Measurements from ENCODE around the gene CHAT.

The CHAT gene

DNA sequence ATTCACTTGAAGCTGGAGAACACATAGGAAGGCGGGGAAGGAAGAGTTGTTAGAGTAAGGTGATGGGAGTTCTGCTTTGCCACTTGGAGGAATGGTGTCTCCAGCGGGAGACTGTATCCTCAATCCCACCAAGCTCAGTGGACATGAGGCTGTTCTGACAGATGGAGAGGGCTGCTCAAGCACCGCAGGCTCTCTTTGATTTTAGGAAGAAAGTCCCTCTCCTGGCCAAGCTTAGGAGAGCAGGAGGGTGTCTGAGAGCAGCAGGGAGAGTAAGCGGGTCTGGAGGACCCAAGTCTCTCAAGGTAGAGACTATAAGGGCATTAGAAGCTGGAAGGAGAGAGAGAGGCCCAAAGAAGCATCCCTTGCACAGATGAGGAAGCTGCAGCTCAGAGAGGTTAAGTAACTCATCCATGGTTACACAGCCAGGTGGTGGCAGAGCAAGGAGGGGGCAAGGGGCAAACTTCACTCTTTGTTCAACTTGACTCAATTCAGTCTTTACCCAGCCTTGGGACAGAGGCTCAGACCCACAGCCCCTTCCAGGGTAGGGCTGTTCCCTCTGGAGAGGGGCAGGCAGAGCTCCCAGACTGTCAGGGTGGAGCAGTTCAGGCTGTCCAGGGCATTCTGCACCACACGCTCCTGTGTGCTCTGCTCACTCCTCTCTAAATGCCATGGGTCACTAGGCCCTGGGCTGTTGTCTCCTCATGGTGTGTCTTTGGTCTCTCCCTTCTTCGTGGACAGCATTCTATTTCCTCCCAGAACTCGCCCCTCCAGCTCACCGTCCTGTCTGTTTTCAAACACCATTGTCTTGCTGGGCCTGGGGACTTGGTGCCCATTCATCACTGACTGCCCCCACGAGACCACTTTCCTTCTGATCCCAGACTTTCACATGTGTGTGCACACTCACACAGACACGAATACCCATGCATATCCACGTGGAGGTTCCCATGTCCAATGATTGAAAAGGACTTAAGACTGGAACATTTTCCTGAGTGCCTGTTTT, 8.9 kb downstream of the CHAT start:
- Histone ChIP-seq H4K20me1 (ENCODE audit: control insufficient read depth, insufficient read depth, low read depth, low read length) (no peaks in the 10 kb centered on the region), H3K4me2 (ENCODE audit: low read length) (no peak overlapping the region), H3K79me2 (ENCODE audit: control insufficient read depth, low read length) (no peaks in the 10 kb centered on the region), H3K36me3 (ENCODE audit: control insufficient read depth, low read length) (no peaks in the 10 kb centered on the region), H3K9me2 (replicated peaks; ENCODE audit: control insufficient read depth, low read length) (no peaks in the 10 kb centered on the region), H3K4me3 (ENCODE audit: low read length) (no peak overlapping the region), H3K4me1 (ENCODE audit: control insufficient read depth, low read length) (no peaks in the 10 kb centered on the region), H3K27ac (ENCODE audit: low read depth, low read length) (no peak overlapping the region), H3F3A (ENCODE audit: control insufficient read depth, insufficient read depth) (no peaks in the 10 kb centered on the region), H3K27me3 (ENCODE audit: control insufficient read depth, low read length) (no peaks in the 10 kb centered on the region), H3K9me3 (ENCODE audit: control insufficient read depth, insufficient read depth, low read length) (no peaks in the 10 kb centered on the region)
- TF ChIP-seq CTCF (IDR thresholded peaks at IDR 0.05; ENCODE audit: low read depth, low read length, poor library complexity, severe bottlenecking) (no peak), EZH2phosphoT487 (IDR thresholded peaks at IDR 0.05; ENCODE audit: borderline replicate concordance, low read length) (no peak)

GRCh38 chr10:49624629-49625028, 10.8 kb downstream of the CHAT start:
- Histone ChIP-seq H3K9me3 (ENCODE audit: control insufficient read depth, insufficient read depth, low read length) (no peaks in the 10 kb centered on the region), H3F3A (ENCODE audit: control insufficient read depth, insufficient read depth) (no peaks in the 10 kb centered on the region), H3K4me3 (ENCODE audit: low read length) (no peak overlapping the region), H3K27me3 (ENCODE audit: control insufficient read depth, low read length) (no peaks in the 10 kb centered on the region), H3K4me2 (ENCODE audit: low read length) (no peak overlapping the region), H3K36me3 (ENCODE audit: control insufficient read depth, low read length) (no peaks in the 10 kb centered on the region), H3K9me2 (replicated peaks; ENCODE audit: control insufficient read depth, low read length) (no peaks in the 10 kb centered on the region), H3K4me1 (ENCODE audit: control insufficient read depth, low read length) (no peaks in the 10 kb centered on the region), H3K79me2 (ENCODE audit: control insufficient read depth, low read length) (no peaks in the 10 kb centered on the region), H4K20me1 (ENCODE audit: control insufficient read depth, insufficient read depth, low read depth, low read length) (no peaks in the 10 kb centered on the region), H3K27ac (ENCODE audit: low read depth, low read length) (no peak overlapping the region)
- TF ChIP-seq CTCF (IDR thresholded peaks at IDR 0.05; ENCODE audit: low read depth, low read length, poor library complexity, severe bottlenecking) = no peak
- no peak for TF ChIP-seq EZH2phosphoT487 (IDR thresholded peaks at IDR 0.05; ENCODE audit: borderline replicate concordance, low read length)

- Histone ChIP-seq H3K79me2 (ENCODE audit: control insufficient read depth, low read length) (no peaks in the 10 kb centered on the region), H3K9me3 (ENCODE audit: control insufficient read depth, insufficient read depth, low read length) (no peaks in the 10 kb centered on the region), H3K4me2 (ENCODE audit: low read length) (no peak overlapping the region), H3K4me1 (ENCODE audit: control insufficient read depth, low read length) (no peaks in the 10 kb centered on the region), H3K27me3 (ENCODE audit: control insufficient read depth, low read length) (no peaks in the 10 kb centered on the region), H3K4me3 (ENCODE audit: low read length) (no peak overlapping the region), H3F3A (ENCODE audit: control insufficient read depth, insufficient read depth) (no peaks in the 10 kb centered on the region), H3K36me3 (ENCODE audit: control insufficient read depth, low read length) (no peaks in the 10 kb centered on the region), H3K9me2 (replicated peaks; ENCODE audit: control insufficient read depth, low read length) (no peaks in the 10 kb centered on the region), H4K20me1 (ENCODE audit: control insufficient read depth, insufficient read depth, low read depth, low read length) (no peaks in the 10 kb centered on the region), H3K27ac (ENCODE audit: low read depth, low read length) (no peak overlapping the region)
- no peak for TF ChIP-seq EZH2phosphoT487 (IDR thresholded peaks at IDR 0.05; ENCODE audit: borderline replicate concordance, low read length)
- no peak for TF ChIP-seq CTCF (IDR thresholded peaks at IDR 0.05; ENCODE audit: low read depth, low read length, poor library complexity, severe bottlenecking)
These were observed 11.6 kb downstream of the CHAT start for GRCh38 chr10:49625411-49625810.
